ENCODE results near the gene STAT6.
A peak's percentile ranks its signal among the peaks of the same experiment; 100 is the strongest.

The STAT6 gene

GRCh38 chr12:57119294-57120085 is 8.3 kb upstream of the STAT6 start:
- Histone ChIP-seq H3K27me3 (ENCODE audit: insufficient read depth, poor library complexity, severe bottlenecking) (no peaks in the 10 kb centered on the region), H3K4me1 (ENCODE audit: insufficient read depth, poor library complexity, severe bottlenecking) (peaks cover 11% of the 10 kb centered on the region), H3K36me3 (ENCODE audit: low read depth) (no peaks in the 10 kb centered on the region), H3K4me3 (ENCODE audit: severe bottlenecking) (no peak overlapping the region), H3K27ac (ENCODE audit: poor library complexity, severe bottlenecking) (peak overlapping the region; percentile 73), H3K9me3 (ENCODE audit: severe bottlenecking) (no peaks in the 10 kb centered on the region)
- DNase-seq (ENCODE audit: low spot score) (no peak), ATAC-seq (ENCODE audit: low read depth) (no peak)
- TF ChIP-seq CTCF (IDR thresholded peaks at IDR 0.05; ENCODE audit: poor library complexity, severe bottlenecking), result no peak

GRCh38 chr12:57118711-57119271 is 7.6 kb upstream of the STAT6 start:
- DNase-seq (ENCODE audit: low spot score) (no peak), ATAC-seq (ENCODE audit: low read depth) (peak; percentile 94)
- H3K4me3 ChIP-seq (ENCODE audit: severe bottlenecking), result no peak overlapping the region
- H3K9me3 ChIP-seq (ENCODE audit: severe bottlenecking), result no peaks in the 10 kb centered on the region
- no peaks in the 10 kb centered on the region for H3K36me3 ChIP-seq (ENCODE audit: low read depth)
- TF ChIP-seq CTCF (IDR thresholded peaks at IDR 0.05; ENCODE audit: poor library complexity, severe bottlenecking), result no peak
- no peaks in the 10 kb centered on the region for H3K27me3 ChIP-seq (ENCODE audit: insufficient read depth, poor library complexity, severe bottlenecking)
- H3K4me1 ChIP-seq (ENCODE audit: insufficient read depth, poor library complexity, severe bottlenecking), result peaks cover 11% of the 10 kb centered on the region
- peak overlapping the region; percentile 73 for H3K27ac ChIP-seq (ENCODE audit: poor library complexity, severe bottlenecking)

- H3K27ac ChIP-seq (ENCODE audit: poor library complexity, severe bottlenecking), result no peak overlapping the region
- no peak for DNase-seq (ENCODE audit: low spot score)
- no peaks in the 10 kb centered on the region for H3K27me3 ChIP-seq (ENCODE audit: insufficient read depth, poor library complexity, severe bottlenecking)
- no peak overlapping the region for H3K4me3 ChIP-seq (ENCODE audit: severe bottlenecking)
- no peak for ATAC-seq (ENCODE audit: low read depth)
- peaks cover 18% of the 10 kb centered on the region for H3K4me1 ChIP-seq (ENCODE audit: insufficient read depth, poor library complexity, severe bottlenecking)
- H3K36me3 ChIP-seq (ENCODE audit: low read depth), result no peaks in the 10 kb centered on the region
- no peak for TF ChIP-seq CTCF (IDR thresholded peaks at IDR 0.05; ENCODE audit: poor library complexity, severe bottlenecking)
- no peaks in the 10 kb centered on the region for H3K9me3 ChIP-seq (ENCODE audit: severe bottlenecking)
Observed at GRCh38 chr12:57116580-57117281, 5.6 kb upstream of the STAT6 start.

GRCh38 chr12:57112492-57113294 is 1.5 kb upstream of the STAT6 start:
- Histone ChIP-seq H3K27me3 (ENCODE audit: insufficient read depth, poor library complexity, severe bottlenecking) (no peaks in the 10 kb centered on the region), H3K27ac (ENCODE audit: poor library complexity, severe bottlenecking) (peak overlapping the region; percentile 98), H3K9me3 (ENCODE audit: severe bottlenecking) (no peaks in the 10 kb centered on the region), H3K4me1 (ENCODE audit: insufficient read depth, poor library complexity, severe bottlenecking) (peaks cover 7% of the 10 kb centered on the region), H3K36me3 (ENCODE audit: low read depth) (0 out of 2 replicates have a peak, but pooled peaks cover 7% of the 10 kb centered on the region), H3K4me3 (ENCODE audit: severe bottlenecking) (no peak overlapping the region)
- ATAC-seq (ENCODE audit: low read depth) (no peak), DNase-seq (ENCODE audit: low spot score) (no peak)
- peak; percentile 89 for TF ChIP-seq CTCF (IDR thresholded peaks at IDR 0.05; ENCODE audit: poor library complexity, severe bottlenecking)

All from RWPE2 (cell line).